ENCODE data around the gene SF3B3.

The SF3B3 gene

DNA sequence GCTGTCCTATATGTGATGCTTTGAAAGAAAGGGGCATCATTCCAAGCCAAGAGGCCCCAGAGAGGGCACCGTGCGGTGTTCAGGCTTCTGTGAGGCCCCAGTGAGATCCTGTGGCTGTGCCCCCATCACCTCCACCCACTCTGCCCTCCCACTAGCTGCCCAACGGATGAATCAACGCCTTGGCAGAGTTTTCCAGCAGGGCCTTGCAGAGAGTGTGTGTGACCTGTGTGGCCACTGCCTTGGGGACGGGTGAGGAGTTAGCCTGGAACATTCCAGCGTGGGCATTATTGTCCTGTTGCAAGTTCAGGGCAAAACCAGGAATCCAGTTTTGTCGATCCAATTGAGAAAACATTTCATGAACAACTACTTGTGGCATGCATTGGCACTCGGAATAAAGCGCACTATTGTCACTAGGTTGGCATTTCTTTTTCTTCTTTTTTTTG lies 53.7 kb downstream of the SF3B3 start:
- no peak overlapping the region for H3K4me3 ChIP-seq (ENCODE audit: control insufficient read depth, low read depth, low read length)
- TF ChIP-seq, protein P1, sequence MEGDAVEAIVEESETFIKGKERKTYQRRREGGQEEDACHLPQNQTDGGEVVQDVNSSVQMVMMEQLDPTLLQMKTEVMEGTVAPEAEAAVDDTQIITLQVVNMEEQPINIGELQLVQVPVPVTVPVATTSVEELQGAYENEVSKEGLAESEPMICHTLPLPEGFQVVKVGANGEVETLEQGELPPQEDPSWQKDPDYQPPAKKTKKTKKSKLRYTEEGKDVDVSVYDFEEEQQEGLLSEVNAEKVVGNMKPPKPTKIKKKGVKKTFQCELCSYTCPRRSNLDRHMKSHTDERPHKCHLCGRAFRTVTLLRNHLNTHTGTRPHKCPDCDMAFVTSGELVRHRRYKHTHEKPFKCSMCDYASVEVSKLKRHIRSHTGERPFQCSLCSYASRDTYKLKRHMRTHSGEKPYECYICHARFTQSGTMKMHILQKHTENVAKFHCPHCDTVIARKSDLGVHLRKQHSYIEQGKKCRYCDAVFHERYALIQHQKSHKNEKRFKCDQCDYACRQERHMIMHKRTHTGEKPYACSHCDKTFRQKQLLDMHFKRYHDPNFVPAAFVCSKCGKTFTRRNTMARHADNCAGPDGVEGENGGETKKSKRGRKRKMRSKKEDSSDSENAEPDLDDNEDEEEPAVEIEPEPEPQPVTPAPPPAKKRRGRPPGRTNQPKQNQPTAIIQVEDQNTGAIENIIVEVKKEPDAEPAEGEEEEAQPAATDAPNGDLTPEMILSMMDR (conservative IDR thresholded peaks at IDR 0.05; ENCODE audit: control insufficient read depth, insufficient read depth, low read depth, low read length), result no peak
- DNase-seq (ENCODE audit: low read depth), result peak; percentile 53

DNA sequence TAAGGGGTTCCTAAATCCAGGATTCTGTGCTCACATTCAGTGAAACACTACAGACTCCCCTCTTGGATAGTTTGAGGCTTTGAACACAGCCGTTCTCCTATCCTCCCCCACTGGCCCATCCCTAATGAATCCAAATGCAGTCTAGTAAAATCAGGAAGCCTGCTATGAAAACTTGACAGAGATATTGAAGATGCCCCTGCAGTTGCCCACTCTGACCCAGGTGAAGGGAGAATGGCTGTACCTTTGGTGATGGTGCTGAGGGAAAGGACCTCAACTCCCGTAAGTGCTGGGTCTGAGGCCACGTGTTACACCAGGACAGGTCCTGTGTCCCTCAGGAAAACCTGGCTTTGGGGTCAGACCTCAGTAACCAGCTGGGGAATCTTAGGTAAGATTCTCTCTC lies 54.4 kb downstream of the SF3B3 start:
- TF ChIP-seq, protein P1 (conservative IDR thresholded peaks at IDR 0.05; ENCODE audit: control insufficient read depth, insufficient read depth, low read depth, low read length), result no peak
- no peak for DNase-seq (ENCODE audit: low read depth)
- H3K4me3 ChIP-seq (ENCODE audit: control insufficient read depth, low read depth, low read length), result no peak overlapping the region

DNA sequence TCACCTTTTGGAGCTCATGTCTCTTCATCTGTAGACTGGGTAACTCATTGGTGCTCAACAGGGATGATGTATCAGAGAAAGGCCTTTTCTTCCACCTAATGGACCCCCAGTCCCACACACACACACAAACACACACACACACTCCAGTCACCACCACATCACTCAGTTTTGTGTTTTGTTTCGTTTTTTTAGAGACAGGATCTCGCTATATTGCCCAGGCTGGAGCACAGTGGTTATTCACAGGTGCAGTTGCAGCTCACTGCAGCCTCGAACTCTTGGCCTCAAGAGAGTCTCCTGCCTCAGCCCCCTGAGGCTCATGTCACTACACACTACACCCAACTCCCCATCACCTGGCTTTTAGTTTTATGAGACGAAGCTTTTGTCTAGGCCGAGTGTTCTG lies 55.6 kb downstream of the SF3B3 start:
- DNase-seq (ENCODE audit: low read depth), result no peak
- no peak overlapping the region for H3K4me3 ChIP-seq (ENCODE audit: control insufficient read depth, low read depth, low read length)
- TF ChIP-seq, protein P1 (conservative IDR thresholded peaks at IDR 0.05; ENCODE audit: control insufficient read depth, insufficient read depth, low read depth, low read length), result no peak

DNA sequence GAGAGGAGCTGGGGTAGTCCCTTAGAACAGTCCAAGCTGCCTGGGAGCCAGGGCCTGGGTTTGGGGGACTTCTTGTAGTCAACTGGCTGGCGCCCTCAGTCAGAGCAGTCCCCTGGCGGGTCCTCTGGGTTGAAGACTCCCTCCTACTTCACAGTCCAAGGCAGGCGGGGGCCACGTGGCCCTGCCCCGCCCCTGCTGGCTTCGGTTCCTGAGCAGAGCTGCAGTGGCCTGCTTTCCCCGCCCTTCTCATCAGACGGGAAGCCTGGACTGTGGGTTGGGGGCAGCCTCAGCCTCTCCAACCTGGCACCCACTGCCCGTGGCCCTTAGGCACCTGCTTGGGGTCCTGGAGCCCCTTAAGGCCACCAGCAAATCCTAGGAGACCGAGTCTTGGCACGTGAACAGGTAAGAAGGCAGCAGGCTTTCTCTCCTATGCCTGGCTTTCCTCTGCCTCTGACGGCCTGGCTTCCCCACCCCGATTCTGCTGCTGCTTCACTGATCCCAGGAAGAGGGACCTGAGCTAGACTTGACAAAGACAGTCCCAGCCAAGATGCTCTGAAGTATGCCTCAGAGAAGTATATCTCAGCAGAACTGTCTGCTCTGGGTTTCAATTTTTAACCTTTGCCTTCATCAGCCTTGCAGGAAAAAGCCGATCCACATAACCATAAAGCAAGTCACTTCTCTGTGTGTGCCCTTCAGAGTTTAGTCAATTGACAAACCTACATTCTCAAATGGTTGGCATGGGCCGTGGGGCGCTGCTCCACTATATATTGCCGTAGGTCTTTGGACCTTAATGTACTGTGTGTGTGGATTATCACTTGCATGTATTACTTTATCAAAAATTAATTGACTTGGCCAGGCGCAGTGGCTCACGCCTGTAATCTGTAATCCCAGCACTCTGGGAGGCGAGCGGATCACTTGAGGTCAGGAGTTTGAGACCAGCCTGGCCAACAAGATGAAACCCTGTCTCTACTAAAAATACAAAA lies 56.3 kb downstream of the SF3B3 start:
- no peak overlapping the region for H3K4me3 ChIP-seq (ENCODE audit: control insufficient read depth, low read depth, low read length)
- TF ChIP-seq, protein P1 (conservative IDR thresholded peaks at IDR 0.05; ENCODE audit: control insufficient read depth, insufficient read depth, low read depth, low read length), result no peak
- no peak for DNase-seq (ENCODE audit: low read depth)

DNA sequence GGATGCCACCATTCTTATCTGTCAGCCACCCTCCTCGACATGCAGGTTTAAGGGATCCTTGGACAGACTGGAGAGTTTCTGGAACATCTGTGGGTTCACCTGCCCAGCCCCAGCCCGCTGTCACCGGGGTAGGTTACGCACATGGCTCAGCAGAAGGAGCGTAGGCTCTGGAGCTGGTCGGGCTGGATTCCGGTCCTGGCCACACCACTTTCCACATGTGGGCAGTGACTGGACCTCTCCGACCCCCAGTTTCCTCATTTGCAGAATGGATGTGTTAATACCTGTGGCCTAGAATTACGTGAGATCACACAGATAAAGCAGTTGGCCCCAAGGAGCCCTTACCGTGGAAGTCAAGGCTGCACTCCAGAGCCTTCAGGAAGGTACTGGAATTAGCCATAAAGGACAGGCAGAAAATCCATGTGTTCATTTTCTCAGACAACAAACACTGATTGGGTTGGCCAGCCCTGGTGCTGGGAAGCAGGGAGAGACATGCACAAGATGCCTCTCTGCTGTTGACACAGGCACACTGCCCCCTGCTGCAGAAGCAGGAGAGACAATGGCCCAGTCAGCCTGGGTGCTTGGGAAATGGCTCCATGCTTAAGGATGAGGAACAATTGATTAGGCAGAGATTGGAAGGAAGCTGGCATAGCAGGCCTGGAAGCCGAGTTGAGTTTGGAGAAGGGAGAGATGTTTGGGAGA lies 58.8 kb downstream of the SF3B3 start:
- DNase-seq (ENCODE audit: low read depth), result peak; percentile 25
- no peak overlapping the region for H3K4me3 ChIP-seq (ENCODE audit: control insufficient read depth, low read depth, low read length)
- TF ChIP-seq, protein P1 (conservative IDR thresholded peaks at IDR 0.05; ENCODE audit: control insufficient read depth, insufficient read depth, low read depth, low read length), result peak; percentile 32

DNA sequence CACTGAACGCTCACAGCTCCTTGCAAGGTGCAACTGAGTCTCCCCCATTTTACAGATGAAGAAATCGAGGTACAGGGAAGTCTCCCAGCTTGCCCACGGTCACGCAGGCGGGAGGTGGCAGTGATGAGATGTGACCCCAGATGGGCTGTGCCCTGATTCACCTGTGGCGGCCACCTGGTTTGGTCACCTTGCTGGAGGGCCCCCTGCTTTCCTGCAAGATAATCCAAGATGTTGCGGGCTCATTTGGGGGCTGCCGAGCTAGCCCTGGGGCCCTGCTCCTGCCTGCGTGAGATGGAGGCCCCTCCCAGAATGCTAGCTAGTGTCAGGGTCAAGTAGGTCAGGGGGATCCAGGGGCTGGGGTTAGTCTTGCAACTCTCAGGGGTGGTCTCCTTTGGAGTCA lies 63.1 kb downstream of the SF3B3 start:
- TF ChIP-seq, protein P1 (conservative IDR thresholded peaks at IDR 0.05; ENCODE audit: control insufficient read depth, insufficient read depth, low read depth, low read length), result no peak
- no peak for DNase-seq (ENCODE audit: low read depth)
- no peak overlapping the region for H3K4me3 ChIP-seq (ENCODE audit: control insufficient read depth, low read depth, low read length)
